H9 (cell line): ENCODE results near the gene CEP85L. TPM values are rescaled to one million over a fixed set of nuclear protein-coding genes. Genes with fewer than 3 reads are reported as not detected.

ENCODE experiments used
- DNase-seq: peaks from one replicate; pipeline ENCODE4 v3.0.0-alpha.2; 2017
- H2AFZ ChIP-seq: one replicate; pipeline ENCODE4 v1.6.1; 2013; ENCODE audit warnings: mild to moderate bottlenecking, low read length, control low read depth, moderate library complexity
- H2AK5ac ChIP-seq: 2 replicates; pipeline ENCODE4 v1.6.1; 2013; ENCODE audit warnings: low read length, control low read depth, mixed read lengths; ENCODE audit not compliant: insufficient read length
- H2BK120ac ChIP-seq: one replicate; pipeline ENCODE4 v1.6.1; 2013; ENCODE audit warnings: low read depth, mild to moderate bottlenecking, low read length, control low read depth, inconsistent platforms; ENCODE audit not compliant: poor library complexity, severe bottlenecking
- H2BK12ac ChIP-seq: 2 replicates; pipeline ENCODE4 v1.6.1; 2013; ENCODE audit warnings: low read length, control low read depth, mixed read lengths, low read depth; ENCODE audit not compliant: insufficient read length
- H2BK15ac ChIP-seq: 2 replicates; pipeline ENCODE4 v1.6.1; 2013; ENCODE audit warnings: low read depth, low read length, control low read depth
- H2BK20ac ChIP-seq: one replicate; pipeline ENCODE4 v1.6.1; 2013; ENCODE audit warnings: low read depth, mild to moderate bottlenecking, low read length, control low read depth, inconsistent platforms; ENCODE audit not compliant: poor library complexity, severe bottlenecking
- H2BK5ac ChIP-seq: 2 replicates; pipeline ENCODE4 v1.6.1; 2013; ENCODE audit warnings: low read length, control low read depth, mixed read lengths; ENCODE audit not compliant: insufficient read length
- H3K14ac ChIP-seq: 2 replicates; pipeline ENCODE4 v1.6.1; 2013; ENCODE audit warnings: low read length, control low read depth; ENCODE audit not compliant: insufficient read depth
- H3K18ac ChIP-seq: 2 replicates; pipeline ENCODE4 v1.6.1; 2013; ENCODE audit warnings: low read depth, mild to moderate bottlenecking, mixed read lengths, low read length, control low read depth; ENCODE audit not compliant: insufficient read length
- H3K23ac ChIP-seq: 2 replicates; pipeline ENCODE4 v1.6.1; 2013; ENCODE audit warnings: low read length, control low read depth, mixed read lengths, low read depth; ENCODE audit not compliant: insufficient read length
- H3K23me2 ChIP-seq: 2 replicates; pipeline ENCODE4 v1.6.1; 2013; ENCODE audit warnings: low read depth, mild to moderate bottlenecking, mixed read lengths, low read length, control low read depth; ENCODE audit not compliant: insufficient read length, poor library complexity, severe bottlenecking
- H3K27ac ChIP-seq: 2 replicates; pipeline ENCODE4 v1.5.1; 2013; ENCODE audit warnings: low read length, control low read depth, mixed read lengths, low read depth; ENCODE audit not compliant: insufficient read length
- H3K27me3 ChIP-seq: 2 replicates; pipeline ENCODE4 v1.6.1; 2013; ENCODE audit warnings: low read length, control low read depth, inconsistent platforms; ENCODE audit not compliant: insufficient read depth
- H3K4ac ChIP-seq: 2 replicates; pipeline ENCODE4 v1.6.1; 2013; ENCODE audit warnings: low read depth, mild to moderate bottlenecking, control low read depth, inconsistent platforms, low read length, moderate library complexity
- H3K4me1 ChIP-seq: 2 replicates; pipeline ENCODE4 v1.6.1; 2013; ENCODE audit warnings: low read length, control low read depth, inconsistent platforms; ENCODE audit not compliant: insufficient read depth
- H3K4me2 ChIP-seq: 2 replicates; pipeline ENCODE4 v1.6.1; 2013; ENCODE audit warnings: low read length, control low read depth, mixed read lengths; ENCODE audit not compliant: insufficient read length, insufficient read depth
- H3K56ac ChIP-seq: 2 replicates; pipeline ENCODE4 v1.6.1; 2013; ENCODE audit warnings: low read depth, mild to moderate bottlenecking, mixed read lengths, low read length, control low read depth; ENCODE audit not compliant: insufficient read length
- H3K79me1 ChIP-seq: 2 replicates; pipeline ENCODE4 v1.6.1; 2013; ENCODE audit warnings: low read depth, mild to moderate bottlenecking, moderate library complexity, low read length, control low read depth, inconsistent platforms; ENCODE audit not compliant: insufficient read depth, poor library complexity, severe bottlenecking
- H3K79me2 ChIP-seq: 2 replicates; pipeline ENCODE4 v1.6.1; 2013; ENCODE audit warnings: low read length, control low read depth, inconsistent platforms; ENCODE audit not compliant: insufficient read depth
- H3K9ac ChIP-seq: 2 replicates; pipeline ENCODE4 v1.6.1; 2013; ENCODE audit warnings: low read length, control low read depth, mixed read lengths; ENCODE audit not compliant: insufficient read length; ENCODE audit errors: extremely low read depth
- H3K9me3 ChIP-seq: one replicate; pipeline ENCODE4 v1.6.1; 2013; ENCODE audit warnings: low read depth, low read length, inconsistent platforms; ENCODE audit not compliant: control insufficient read depth
- H3T11ph ChIP-seq: one replicate; pipeline ENCODE4 v1.6.1; 2013; ENCODE audit warnings: mild to moderate bottlenecking, low read length, control low read depth, inconsistent platforms
- H4K20me1 ChIP-seq: one replicate; pipeline ENCODE4 v1.6.1; 2013; ENCODE audit not compliant: control insufficient read depth, insufficient read length, insufficient read depth
- H4K5ac ChIP-seq: 2 replicates; pipeline ENCODE4 v1.6.1; 2013; ENCODE audit warnings: low read depth, mild to moderate bottlenecking, mixed read lengths, low read length, control low read depth; ENCODE audit not compliant: insufficient read length
- H4K8ac ChIP-seq: replicated peaks from 2 replicates; pipeline ENCODE4 v1.6.1; 2013; ENCODE audit warnings: low read length, control low read depth, mixed read lengths, low read depth; ENCODE audit not compliant: insufficient read length
- H4K91ac ChIP-seq: 2 replicates; pipeline ENCODE4 v1.6.1; 2013; ENCODE audit warnings: low read depth, mild to moderate bottlenecking, moderate library complexity, mixed read lengths, low read length, control low read depth; ENCODE audit not compliant: insufficient read length
- H3K27ac Mint-ChIP-seq, 3 experiments: 2 replicates in 2 of 3; 3 replicates in 1 of 3; pipeline ENCODE4 v1.8.0; 2020 to 2021; ENCODE audit warnings: mixed read lengths in 3 of 3, mild to moderate bottlenecking in 1 of 3, moderate library complexity in 1 of 3
- H3K27me3 Mint-ChIP-seq: 2 replicates; pipeline ENCODE4 v1.8.0; 2021; ENCODE audit warnings: low read depth, mild to moderate bottlenecking, moderate library complexity, mixed read lengths
- H3K36me3 Mint-ChIP-seq, 3 experiments: 2 replicates in 2 of 3; 3 replicates in 1 of 3; pipeline ENCODE4 v1.8.0; 2020 to 2021; ENCODE audit warnings: low read depth in 3 of 3, mixed read lengths in 3 of 3; ENCODE audit not compliant: insufficient read depth in 1 of 3
- H3K4me1 Mint-ChIP-seq, 2 experiments: 2 replicates each; pipeline ENCODE4 v1.8.0; 2020; ENCODE audit warnings: mixed read lengths in 2 of 2
- H3K4me3 Mint-ChIP-seq, 2 experiments: 2 replicates in 1 of 2; 3 replicates in 1 of 2; pipeline ENCODE4 v1.8.0; 2020 to 2021; ENCODE audit warnings: mild to moderate bottlenecking in 2 of 2, mixed read lengths in 2 of 2, moderate library complexity in 1 of 2
- H3K9me3 Mint-ChIP-seq, 2 experiments: 2 replicates in 1 of 2; 3 replicates in 1 of 2; pipeline ENCODE4 v1.8.0; 2020; ENCODE audit warnings: mild to moderate bottlenecking in 2 of 2, mixed read lengths in 2 of 2, moderate library complexity in 1 of 2
- CTCF ChIP-seq: fragments of 200-600 bp; sonication (generic); conservative IDR thresholded peaks from 3 replicates; pipeline ENCODE4 v1.8.0; 2021; ENCODE audit warnings: antibody characterized with exemption, mild to moderate bottlenecking
- WGBS: extraction: QIAGEN DNeasy Blood & Tissue Kit; methylation state at CpG from one replicate; pipeline ENCODE4 v1.1.7; 2013; ENCODE audit warnings: missing lambda C conversion rate, low lambda C conversion rate, mixed read lengths; ENCODE audit not compliant: insufficient read length; ENCODE audit errors: extremely low coverage; 5-methylcytosine and 5-hydroxymethylcytosine counted together
- total RNA-seq: library from RNA; stranded (reverse); gene quantifications from 2 replicates; pipeline ENCODE4 v1.2.1, GENCODE V29; 2021

CEP85L gene
- total RNA-seq, 1 experiment from 2014 or later = 3.8 TPM

- Histone ChIP-seq H4K20me1 (no peaks in the 10 kb centered on the region), H3K9ac (no peak overlapping the region), H2BK15ac (no peak overlapping the region), H3K79me2 (no peaks in the 10 kb centered on the region), H4K8ac (no peak overlapping the region), H2AK5ac (no peak overlapping the region), H3K79me1 (no peaks in the 10 kb centered on the region), H3K14ac (no peak overlapping the region), H4K91ac (no peak overlapping the region), H3K56ac (no peak overlapping the region), H2AFZ (no peak overlapping the region), H3K27me3 (no peaks in the 10 kb centered on the region), H3K18ac (no peak overlapping the region), H3K9me3 (no peaks in the 10 kb centered on the region), H3K4me2 (no peak overlapping the region), H3K23me2 (no peaks in the 10 kb centered on the region), H2BK12ac (no peak overlapping the region), H3K23ac (no peak overlapping the region), H3K4me1 (no peaks in the 10 kb centered on the region), H3T11ph (no peak overlapping the region), H2BK20ac (no peak overlapping the region), H2BK5ac (no peak overlapping the region), H3K27ac (no peak overlapping the region), H3K4ac (no peak overlapping the region), H4K5ac (no peak overlapping the region), H2BK120ac (no peak overlapping the region)
- WGBS = no CpG with 5 or more reads among the region's 1 CpG
- peaks cover 2% of the 10 kb centered on the region in 2 experiments; a peak in 2 of 4 replicates for H3K4me1 Mint-ChIP-seq
- no peak overlapping the region for H3K27ac Mint-ChIP-seq
- H3K36me3 Mint-ChIP-seq = no peaks in the 10 kb centered on the region
- H3K27me3 Mint-ChIP-seq = no peaks in the 10 kb centered on the region
- H3K9me3 Mint-ChIP-seq = no peaks in the 10 kb centered on the region
- DNase-seq = no peak
- no peak overlapping the region for H3K4me3 Mint-ChIP-seq
- no peak for TF ChIP-seq CTCF
Measured at GRCh38 chr6:118554698-118555097, 96.7 kb downstream of the CEP85L start.
